MM.1S (cell line): ENCODE measurements around the gene PAEP.

Source experiments
- EZH2 ChIP-seq: fragments of 300-600 bp; sonication (generic); optimal IDR thresholded peaks from 2 replicates; pipeline ENCODE3; 2017; ENCODE audit warnings: low read depth, mild to moderate bottlenecking, antibody characterized with exemption, low read length, mixed read lengths
- EZH2phosphoT487 ChIP-seq: fragments of 300-600 bp; sonication (generic); IDR thresholded peaks from 2 replicates; pipeline ENCODE4 v1.6.1; 2018; ENCODE audit warnings: antibody characterized with exemption, low read length
- TF ChIP-seq, protein P1 (sequence below): fragments of 300-600 bp; sonication (generic); IDR thresholded peaks from 2 replicates; pipeline ENCODE4 v1.5.1; 2016; ENCODE audit warnings: antibody characterized with exemption, low read length, mixed read lengths

DNA sequence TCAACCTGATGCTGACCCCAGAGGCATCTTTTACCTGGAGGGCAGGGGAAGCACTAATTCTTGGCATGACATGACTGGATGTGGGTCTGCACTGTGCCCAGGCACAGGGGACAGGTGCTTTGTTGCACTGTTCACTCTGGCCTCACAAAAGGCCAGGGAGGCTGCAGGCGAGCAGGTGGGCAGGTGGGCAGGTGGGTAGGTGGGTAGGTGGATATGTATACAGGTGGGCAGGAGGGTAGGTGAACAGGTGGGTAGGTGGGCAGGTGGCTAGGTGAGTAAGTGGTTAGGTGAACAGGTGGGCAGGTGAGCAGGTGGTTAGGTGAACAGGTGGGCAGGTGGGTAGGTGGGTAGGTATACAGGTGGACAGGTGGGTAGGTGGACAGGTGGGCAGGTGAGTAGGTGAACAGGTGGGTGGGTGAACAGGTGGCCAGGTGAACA, 1.5 kb downstream of the PAEP start:
- TF ChIP-seq, protein P1, sequence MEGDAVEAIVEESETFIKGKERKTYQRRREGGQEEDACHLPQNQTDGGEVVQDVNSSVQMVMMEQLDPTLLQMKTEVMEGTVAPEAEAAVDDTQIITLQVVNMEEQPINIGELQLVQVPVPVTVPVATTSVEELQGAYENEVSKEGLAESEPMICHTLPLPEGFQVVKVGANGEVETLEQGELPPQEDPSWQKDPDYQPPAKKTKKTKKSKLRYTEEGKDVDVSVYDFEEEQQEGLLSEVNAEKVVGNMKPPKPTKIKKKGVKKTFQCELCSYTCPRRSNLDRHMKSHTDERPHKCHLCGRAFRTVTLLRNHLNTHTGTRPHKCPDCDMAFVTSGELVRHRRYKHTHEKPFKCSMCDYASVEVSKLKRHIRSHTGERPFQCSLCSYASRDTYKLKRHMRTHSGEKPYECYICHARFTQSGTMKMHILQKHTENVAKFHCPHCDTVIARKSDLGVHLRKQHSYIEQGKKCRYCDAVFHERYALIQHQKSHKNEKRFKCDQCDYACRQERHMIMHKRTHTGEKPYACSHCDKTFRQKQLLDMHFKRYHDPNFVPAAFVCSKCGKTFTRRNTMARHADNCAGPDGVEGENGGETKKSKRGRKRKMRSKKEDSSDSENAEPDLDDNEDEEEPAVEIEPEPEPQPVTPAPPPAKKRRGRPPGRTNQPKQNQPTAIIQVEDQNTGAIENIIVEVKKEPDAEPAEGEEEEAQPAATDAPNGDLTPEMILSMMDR: no peak
- TF ChIP-seq EZH2phosphoT487 (no peak), EZH2 (no peak)
